Activated CD4-positive, CD25-positive, alpha-beta regulatory T cell (primary cell): ENCODE results near the gene ASF1B.

Experiments
- DNase-seq, 4 experiments: peaks; one replicate each; lab custom pipeline; 2025; lab: John Stamatoyannopoulos, UW

ASF1B gene

GRCh38 chr19:14138576-14139265 lies 2.3 kb upstream of the ASF1B start:
- DNase-seq: no peak

- peak in 1 of 4 experiments; percentile 26 for DNase-seq
These were observed 342 bp downstream of the ASF1B start for GRCh38 chr19:14135985-14136508.

- DNase-seq: no peak
These were observed 1.0 kb downstream of the ASF1B start for GRCh38 chr19:14135355-14135754.

- DNase-seq: no peak
These were observed 8.4 kb downstream of the ASF1B start for GRCh38 chr19:14127929-14128509.

- DNase-seq: no peak
These were observed 9.2 kb downstream of the ASF1B start for GRCh38 chr19:14127176-14127575.

- no peak for DNase-seq
These were observed 13.5 kb downstream of the ASF1B start for GRCh38 chr19:14122924-14123323.

- DNase-seq: no peak
These were observed 15.9 kb downstream of the ASF1B start for GRCh38 chr19:14120497-14120780.

GRCh38 chr19:14119644-14120496 lies 16.5 kb downstream of the ASF1B start:
- DNase-seq: no peak

- DNase-seq: no peak
These were observed 17.2 kb downstream of the ASF1B start for GRCh38 chr19:14119146-14119545.

GRCh38 chr19:14118165-14119051 lies 18.0 kb downstream of the ASF1B start:
- no peak for DNase-seq

- DNase-seq: peak; percentile 94 to 99 (median 96)
These were observed 18.7 kb downstream of the ASF1B start, which contains the start of gene PRKACA for GRCh38 chr19:14117668-14118164. PRKACA (minus strand) TSS chr19:14117762; CDS start chr19:14117547, 215 bp downstream.

GRCh38 chr19:14116918-14117578 lies 19.3 kb downstream of the ASF1B start:
- peak in 1 of 4 experiments; percentile 17 for DNase-seq

GRCh38 chr19:14116525-14116917 lies 19.9 kb downstream of the ASF1B start:
- no peak for DNase-seq

GRCh38 chr19:14115756-14116155 lies 20.6 kb downstream of the ASF1B start:
- DNase-seq: no peak

- peak in 3 of 4 experiments; percentile 14 to 23 (median 20) for DNase-seq
These were observed 21.5 kb downstream of the ASF1B start for GRCh38 chr19:14114854-14115253.

GRCh38 chr19:14114439-14114838 lies 21.9 kb downstream of the ASF1B start:
- no peak for DNase-seq

GRCh38 chr19:14113762-14114414 lies 22.5 kb downstream of the ASF1B start:
- DNase-seq: peak in 3 of 4 experiments; percentile 10 to 29 (median 13)

GRCh38 chr19:14112809-14113385 lies 23.5 kb downstream of the ASF1B start:
- no peak for DNase-seq

GRCh38 chr19:14112051-14112808 lies 24.2 kb downstream of the ASF1B start:
- no peak for DNase-seq
